Measurements from ENCODE around the gene PWWP2B. TPM values are rescaled to one million over a fixed set of nuclear protein-coding genes. Genes with fewer than 3 reads are reported as not detected.

The PWWP2B gene
- total and polyA plus RNA-seq, 4 donors = 2.0 to 8.7 (median 5.2) TPM

DNA sequence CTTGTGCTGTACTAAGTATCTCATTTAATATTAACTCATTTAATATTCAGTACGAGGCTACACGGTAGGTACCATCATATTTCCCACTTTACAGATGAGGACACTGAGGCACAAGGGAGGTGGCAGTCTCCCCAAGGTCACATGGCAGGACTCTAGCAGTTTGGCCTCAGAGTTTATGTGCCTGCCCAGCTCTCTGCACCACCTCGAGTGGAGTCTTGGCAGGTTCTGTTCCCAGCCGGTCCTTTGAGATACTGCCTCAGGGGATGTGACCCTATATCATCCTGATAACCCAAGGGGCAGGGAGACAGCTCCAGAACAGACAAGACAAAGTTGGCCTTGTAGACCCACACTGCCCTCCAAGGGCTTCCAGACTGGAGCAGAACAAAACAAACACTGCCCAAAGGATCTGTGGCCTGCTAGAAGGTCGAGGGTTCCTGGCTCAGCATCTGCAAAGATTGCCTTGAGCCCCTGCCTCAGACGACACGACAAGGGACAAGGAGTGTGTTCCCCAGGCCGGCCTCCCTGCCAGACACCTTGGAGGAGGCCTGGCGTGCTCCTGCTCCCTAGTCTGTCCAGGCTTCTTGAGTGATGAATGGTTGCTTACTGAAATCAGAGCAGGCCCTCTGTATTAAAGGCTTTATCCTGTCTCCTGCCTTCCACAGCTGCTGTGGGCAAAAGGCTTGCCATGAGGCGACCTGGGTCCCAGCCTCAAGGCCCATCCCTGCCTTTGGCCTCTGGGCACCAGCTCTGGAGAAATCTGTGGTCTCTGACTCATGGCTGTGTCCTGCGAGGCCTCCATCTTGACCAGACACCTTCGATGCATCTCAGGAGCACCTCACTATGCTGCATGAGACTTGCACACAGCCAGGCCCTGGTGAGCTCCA is 3.9 kb upstream of the PWWP2B start:
- H3K27me3 ChIP-seq (ENCODE audit: control insufficient read depth in 1 of 2, insufficient read depth in 2 of 2, low read length in 1 of 2) = no peaks in the 10 kb centered on the region
- no peaks in the 10 kb centered on the region for H3K36me3 ChIP-seq (ENCODE audit: control insufficient read depth in 1 of 2, insufficient read depth in 2 of 2, low read length in 1 of 2)
- no peak overlapping the region for H3K4me3 ChIP-seq (ENCODE audit: low read length in 2 of 2)
- no peaks in the 10 kb centered on the region for H3K9me3 ChIP-seq (ENCODE audit: control insufficient read depth, low read length)
- no peak for ATAC-seq (ENCODE audit: low FRiP score)
- DNase-seq = peak; percentile 40 to 66
- whole genome bisulfite sequencing, 2 donors = 85 to 89% methylated on average over 12 of the region's 12 CpGs
- no peak overlapping the region for H3K27ac ChIP-seq (ENCODE audit: low read depth in 1 of 2, low read length in 2 of 2)
- intact Hi-C loops (cut with DNase I) = loop anchor here (10.0 kb wide), 1 partner anchor 242 kb away; no protein-coding TSS in a partner anchor
- no peaks in the 10 kb centered on the region for H3K4me1 ChIP-seq (ENCODE audit: control insufficient read depth in 1 of 2, insufficient read depth in 2 of 2, low read length in 2 of 2)

DNA sequence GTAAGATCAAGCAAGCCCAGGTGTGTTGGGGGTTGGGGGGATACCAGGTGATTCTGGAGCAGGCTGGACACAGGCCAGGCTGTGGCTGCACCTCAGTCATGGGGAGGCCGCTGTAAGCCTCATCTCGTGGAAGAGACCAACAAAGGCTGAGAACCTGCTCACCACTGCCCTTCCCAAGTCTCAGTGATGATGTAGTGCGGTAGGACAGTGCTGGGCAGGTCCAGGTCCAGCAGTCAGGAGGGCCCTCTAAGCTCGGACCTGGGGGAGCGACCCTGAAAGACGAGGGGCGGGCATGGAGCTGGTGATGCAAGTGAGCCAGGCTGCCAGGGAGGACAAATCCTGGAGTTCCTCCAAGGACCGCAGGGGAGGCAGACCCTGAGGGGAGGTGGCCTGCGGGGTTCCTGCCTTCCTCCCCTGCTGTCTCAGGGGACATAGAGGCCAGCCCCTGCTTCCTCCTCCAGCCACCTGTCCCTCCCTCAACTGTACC is 3.3 kb upstream of the PWWP2B start:
- ATAC-seq (ENCODE audit: low FRiP score) (no peak), DNase-seq (peak in 1 of 2 donors; percentile 33)
- WGBS, 2 donors = 71 to 78% methylated on average over 9 of the region's 9 CpGs
- intact Hi-C loops (cut with DNase I) = loop anchor here (2.0 to 10.0 kb wide), 3 partner anchors 25 to 241 kb away; no protein-coding TSS in a partner anchor
- no peak overlapping the region for H3K27ac ChIP-seq (ENCODE audit: low read depth in 1 of 2, low read length in 2 of 2)
- no peak overlapping the region for H3K4me3 ChIP-seq (ENCODE audit: low read length in 2 of 2)
- H3K4me1 ChIP-seq (ENCODE audit: control insufficient read depth in 1 of 2, insufficient read depth in 2 of 2, low read length in 2 of 2) = no peaks in the 10 kb centered on the region
- no peaks in the 10 kb centered on the region for H3K36me3 ChIP-seq (ENCODE audit: control insufficient read depth in 1 of 2, insufficient read depth in 2 of 2, low read length in 1 of 2)
- no peaks in the 10 kb centered on the region for H3K9me3 ChIP-seq (ENCODE audit: control insufficient read depth, low read length)
- H3K27me3 ChIP-seq (ENCODE audit: control insufficient read depth in 1 of 2, insufficient read depth in 2 of 2, low read length in 1 of 2) = no peaks in the 10 kb centered on the region

DNA sequence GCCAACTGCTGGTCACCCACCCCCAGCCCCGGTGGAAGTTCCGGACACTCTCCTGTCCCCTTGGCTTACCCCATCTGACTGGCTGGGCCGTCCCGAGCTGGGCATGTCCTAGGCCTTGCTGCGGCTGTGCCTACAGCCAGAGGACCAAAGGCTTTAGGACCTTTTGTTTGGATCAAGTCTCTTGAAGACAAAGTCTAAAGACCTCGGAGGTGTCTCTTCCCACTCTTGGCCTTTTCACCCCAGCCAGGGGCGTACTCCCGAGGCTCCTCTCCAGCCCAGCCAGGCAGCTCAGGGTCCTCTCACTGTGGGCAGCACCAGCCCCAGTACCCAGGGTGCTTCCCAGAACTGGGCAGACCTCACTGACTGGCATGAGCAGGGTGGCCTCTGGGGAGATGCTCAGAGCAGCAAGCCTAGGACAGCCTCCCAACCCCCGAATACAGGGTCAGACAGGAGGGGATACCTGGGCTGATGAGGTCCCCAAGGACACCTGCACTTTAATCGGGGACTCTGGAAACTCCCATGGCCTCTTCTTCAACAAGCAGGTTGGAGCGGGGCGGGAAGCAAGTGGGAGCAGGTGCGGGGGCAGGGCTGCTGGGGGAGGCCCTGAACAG is 2.7 kb upstream of the PWWP2B start:
- Histone ChIP-seq H3K36me3 (ENCODE audit: control insufficient read depth in 1 of 2, insufficient read depth in 2 of 2, low read length in 1 of 2) (no peaks in the 10 kb centered on the region), H3K4me3 (ENCODE audit: low read length in 2 of 2) (no peak overlapping the region), H3K27ac (ENCODE audit: low read depth in 1 of 2, low read length in 2 of 2) (no peak overlapping the region), H3K27me3 (ENCODE audit: control insufficient read depth in 1 of 2, insufficient read depth in 2 of 2, low read length in 1 of 2) (no peaks in the 10 kb centered on the region), H3K9me3 (ENCODE audit: control insufficient read depth, low read length) (no peaks in the 10 kb centered on the region), H3K4me1 (ENCODE audit: control insufficient read depth in 1 of 2, insufficient read depth in 2 of 2, low read length in 2 of 2) (no peaks in the 10 kb centered on the region)
- ATAC-seq (ENCODE audit: low FRiP score) (no peak), DNase-seq (peak in 1 of 2 donors; percentile 43)
- intact Hi-C loops (cut with DNase I) = loop anchor here (2.0 to 10.0 kb wide), 3 partner anchors 24 to 240 kb away; no protein-coding TSS in a partner anchor
- 76 to 84% methylated on average over 13 of the region's 13 CpGs for WGBS, 2 donors

DNA sequence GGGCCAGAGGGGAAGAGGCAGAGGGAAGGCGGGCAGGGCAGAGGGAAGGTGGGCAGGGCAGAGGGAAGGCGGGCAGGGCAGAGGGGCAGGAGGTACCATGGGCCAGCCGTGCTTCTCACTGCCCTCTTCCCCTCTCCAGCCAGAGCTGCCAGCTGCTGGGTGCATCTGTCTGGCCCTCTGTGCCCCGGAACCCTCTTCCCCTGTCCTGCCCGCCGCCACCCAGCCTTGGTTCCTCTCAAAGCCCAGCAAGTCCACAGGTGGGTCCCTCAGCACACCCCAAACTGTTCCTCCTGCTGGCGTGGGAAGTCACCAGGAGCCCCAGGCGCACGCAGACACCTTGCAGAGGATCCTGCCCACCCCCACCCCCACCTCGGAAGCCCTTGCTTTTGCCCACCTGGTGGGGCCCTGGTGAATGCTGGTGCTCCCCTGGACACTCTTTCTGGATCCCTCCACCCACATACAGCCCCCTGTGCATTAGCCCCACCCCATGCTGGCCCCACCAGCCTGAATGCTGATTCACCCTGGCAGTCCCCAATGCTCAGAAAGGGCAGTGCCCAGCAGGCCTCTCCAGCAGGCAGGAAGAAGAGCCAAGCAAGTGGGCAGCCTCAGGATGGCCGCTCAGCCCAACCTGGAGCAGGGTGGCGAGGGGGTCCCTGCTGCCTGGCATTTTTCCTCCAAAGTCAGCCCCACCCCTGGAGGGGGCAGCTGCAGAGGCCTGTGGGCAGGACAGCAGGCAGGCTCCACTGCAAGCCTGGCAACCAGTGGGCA is 1.9 kb upstream of the PWWP2B start:
- WGBS, 2 donors = 84 to 87% methylated on average over 10 to 12 of the region's 12 CpGs
- ATAC-seq (ENCODE audit: low FRiP score) (no peak), DNase-seq (peak in 1 of 2 donors; percentile 52)

DNA sequence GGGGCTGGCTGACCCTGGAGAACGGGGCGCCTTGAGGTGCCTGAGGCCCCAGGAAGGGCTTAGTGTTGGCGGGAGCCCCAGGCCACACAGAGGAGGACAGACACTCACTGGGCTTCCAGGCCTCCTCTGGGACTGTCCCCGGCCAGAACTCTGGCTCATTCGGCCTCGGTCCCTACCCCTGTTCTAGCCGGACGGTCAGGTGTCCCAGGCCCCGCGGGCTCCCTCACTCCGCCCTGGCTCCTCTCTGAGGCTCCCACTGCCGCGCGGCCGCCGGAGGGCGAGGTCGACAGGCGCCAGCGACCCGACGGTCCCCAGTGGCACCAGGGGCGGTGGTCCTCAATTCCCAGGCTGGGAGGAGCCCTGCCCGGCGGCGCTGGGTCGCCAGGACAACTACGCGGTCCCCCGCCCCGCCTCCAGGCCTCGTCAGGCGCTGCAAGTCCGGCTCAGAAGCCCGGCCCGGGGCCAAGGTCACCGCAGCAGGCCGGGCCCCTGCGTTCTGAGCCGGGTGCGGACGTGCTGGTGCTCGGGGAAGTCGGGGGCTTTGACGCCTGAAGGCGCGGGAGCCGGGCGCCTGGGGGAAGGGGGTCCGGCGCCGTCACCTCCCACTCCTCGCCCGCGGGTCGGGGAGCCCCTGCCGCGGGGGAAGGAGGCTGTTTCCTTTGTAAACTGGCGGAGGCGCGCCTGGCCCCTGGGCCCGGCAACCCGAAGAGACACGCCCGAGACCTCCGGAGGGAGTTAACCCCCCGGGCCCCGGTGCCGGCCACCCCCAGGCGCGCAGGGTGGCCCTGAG is 1.1 kb upstream of the PWWP2B start:
- WGBS, 2 donors = 35 to 36% methylated on average over 66 to 71 of the region's 71 CpGs
- DNase-seq = peak; percentile 84 to 91
- Histone ChIP-seq H3K27me3 (ENCODE audit: control insufficient read depth in 1 of 2, insufficient read depth in 2 of 2, low read length in 1 of 2) (no peaks in the 10 kb centered on the region), H3K9me3 (ENCODE audit: control insufficient read depth, low read length) (no peaks in the 10 kb centered on the region), H3K4me1 (ENCODE audit: control insufficient read depth in 1 of 2, insufficient read depth in 2 of 2, low read length in 2 of 2) (no peaks in the 10 kb centered on the region), H3K36me3 (ENCODE audit: control insufficient read depth in 1 of 2, insufficient read depth in 2 of 2, low read length in 1 of 2) (no peaks in the 10 kb centered on the region), H3K27ac (ENCODE audit: low read depth in 1 of 2, low read length in 2 of 2) (peak overlapping the region in 1 of 2 donors; percentile 28), H3K4me3 (ENCODE audit: low read length in 2 of 2) (peak overlapping the region; percentile 59 to 76)
- ATAC-seq (ENCODE audit: low FRiP score) = peak; percentile 63
- intact Hi-C loops (cut with DNase I) = loop anchor here (2.0 to 10.0 kb wide), 3 partner anchors 23 to 239 kb away; no protein-coding TSS in a partner anchor

More for the DNA sequence above, 1.9 kb upstream of the PWWP2B start:
- Histone ChIP-seq H3K36me3 (ENCODE audit: control insufficient read depth in 1 of 2, insufficient read depth in 2 of 2, low read length in 1 of 2) (no peaks in the 10 kb centered on the region), H3K27ac (ENCODE audit: low read depth in 1 of 2, low read length in 2 of 2) (peak overlapping the region in 1 of 2 donors; percentile 22), H3K4me1 (ENCODE audit: control insufficient read depth in 1 of 2, insufficient read depth in 2 of 2, low read length in 2 of 2) (no peaks in the 10 kb centered on the region), H3K27me3 (ENCODE audit: control insufficient read depth in 1 of 2, insufficient read depth in 2 of 2, low read length in 1 of 2) (no peaks in the 10 kb centered on the region), H3K4me3 (ENCODE audit: low read length in 2 of 2) (no peak overlapping the region), H3K9me3 (ENCODE audit: control insufficient read depth, low read length) (no peaks in the 10 kb centered on the region)
- intact Hi-C loops (cut with DNase I) = loop anchor here (2.0 to 10.0 kb wide), 3 partner anchors 24 to 240 kb away; no protein-coding TSS in a partner anchor

DNA sequence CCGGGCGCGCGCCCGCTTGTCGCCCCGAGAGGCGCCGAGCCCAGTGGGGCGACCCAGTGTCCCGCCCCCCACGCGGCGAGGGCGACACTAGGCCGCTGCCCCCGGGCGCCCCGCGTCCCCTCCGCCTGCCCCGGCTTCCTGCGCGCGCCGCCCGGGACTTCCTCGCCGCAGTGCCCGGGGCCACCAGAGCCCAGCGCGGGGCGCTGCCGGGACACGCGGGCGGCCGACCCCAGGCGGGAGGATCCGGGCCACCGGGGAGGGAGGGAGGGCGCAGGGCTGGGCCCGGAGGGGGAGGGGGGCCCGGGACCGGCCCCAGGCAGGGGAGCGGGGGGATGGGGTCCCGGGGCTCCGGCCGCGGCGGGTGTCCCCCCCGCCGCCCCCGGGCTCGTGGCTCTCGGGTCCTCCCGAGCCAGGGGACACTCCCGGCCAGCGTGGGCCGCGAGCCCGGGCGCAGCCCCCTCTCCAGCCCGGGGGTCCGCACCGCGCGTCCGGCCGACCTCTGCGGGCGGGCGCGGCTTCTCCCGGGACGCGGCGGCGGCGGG is 435 bp upstream of the PWWP2B start:
- Histone ChIP-seq H3K9me3 (ENCODE audit: control insufficient read depth, low read length) (no peaks in the 10 kb centered on the region), H3K27me3 (ENCODE audit: control insufficient read depth in 1 of 2, insufficient read depth in 2 of 2, low read length in 1 of 2) (no peaks in the 10 kb centered on the region), H3K27ac (ENCODE audit: low read depth in 1 of 2, low read length in 2 of 2) (peak overlapping the region in 1 of 2 donors; percentile 28), H3K4me1 (ENCODE audit: control insufficient read depth in 1 of 2, insufficient read depth in 2 of 2, low read length in 2 of 2) (no peaks in the 10 kb centered on the region), H3K4me3 (ENCODE audit: low read length in 2 of 2) (peak overlapping the region; percentile 59 to 76), H3K36me3 (ENCODE audit: control insufficient read depth in 1 of 2, insufficient read depth in 2 of 2, low read length in 1 of 2) (no peaks in the 10 kb centered on the region)
- WGBS, 2 donors = 1 to 2% methylated on average over 22 to 80 of the region's 80 CpGs
- DNase-seq (peak; percentile 75 to 90), ATAC-seq (ENCODE audit: low FRiP score) (peak; percentile 34)
- intact Hi-C loops (cut with DNase I) = loop anchor here (10.0 kb wide), 1 partner anchor 238 kb away; no protein-coding TSS in a partner anchor

DNA sequence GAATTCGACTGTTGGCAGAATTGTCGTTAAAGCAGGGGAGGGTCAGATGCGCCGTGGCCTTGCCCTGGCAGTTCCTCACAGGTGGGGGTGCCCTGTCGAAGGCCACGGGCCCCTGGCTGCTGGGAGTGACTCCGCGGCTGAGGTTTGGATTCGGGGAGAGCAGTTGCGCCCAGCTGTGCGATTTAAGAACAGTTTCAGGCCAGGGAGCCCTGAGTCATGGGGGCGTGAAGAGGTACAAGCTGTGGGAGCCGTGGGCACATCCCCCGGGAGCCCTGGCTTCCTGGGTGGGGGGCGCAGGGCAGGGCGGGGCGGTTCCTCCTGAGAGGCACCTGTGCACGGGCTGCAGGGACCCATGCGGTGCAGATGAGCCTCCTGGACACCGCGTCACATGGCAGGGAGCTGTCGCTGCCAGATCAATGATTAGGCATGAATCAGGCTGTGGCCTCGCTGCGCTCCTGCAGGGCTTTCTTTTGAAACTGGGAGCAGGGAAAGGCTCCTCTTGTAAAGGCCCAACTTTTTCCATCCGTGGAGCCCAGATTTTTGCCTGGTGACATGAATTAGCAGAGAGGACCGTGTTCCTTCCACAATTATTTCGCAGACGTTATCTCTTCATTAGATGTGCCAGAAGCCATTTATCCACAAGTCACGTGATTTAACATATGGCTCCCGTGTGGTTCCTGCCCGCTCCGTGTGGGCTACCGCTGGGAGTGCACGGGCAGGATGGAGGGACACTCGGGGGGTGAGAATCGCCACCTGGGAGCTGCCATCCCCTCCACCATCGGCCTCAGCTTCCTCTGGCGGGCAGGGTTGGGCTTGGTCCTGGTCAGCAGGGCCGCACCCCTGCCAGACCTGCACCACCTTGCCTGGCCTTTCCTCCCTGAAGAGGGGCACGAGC is 918 bp downstream of the PWWP2B start:
- 39% methylated on average over 37 to 40 of the region's 40 CpGs for WGBS, 2 donors
- intact Hi-C loops (cut with DNase I) = loop anchor here (10.0 kb wide), 1 partner anchor 237 kb away; no protein-coding TSS in a partner anchor
- Histone ChIP-seq H3K4me3 (ENCODE audit: low read length in 2 of 2) (peak overlapping the region; percentile 59 to 76), H3K27me3 (ENCODE audit: control insufficient read depth in 1 of 2, insufficient read depth in 2 of 2, low read length in 1 of 2) (no peaks in the 10 kb centered on the region), H3K36me3 (ENCODE audit: control insufficient read depth in 1 of 2, insufficient read depth in 2 of 2, low read length in 1 of 2) (no peaks in the 10 kb centered on the region), H3K4me1 (ENCODE audit: control insufficient read depth in 1 of 2, insufficient read depth in 2 of 2, low read length in 2 of 2) (no peaks in the 10 kb centered on the region), H3K27ac (ENCODE audit: low read depth in 1 of 2, low read length in 2 of 2) (no peak overlapping the region), H3K9me3 (ENCODE audit: control insufficient read depth, low read length) (no peaks in the 10 kb centered on the region)
- ATAC-seq (ENCODE audit: low FRiP score) (no peak), DNase-seq (peak in 1 of 2 donors; percentile 70)
